Middle frontal gyrus (tissue), 1 donor: ENCODE measurements around the gene SHQ1.
"Not testable (repeated sequence)": the region's sequence is repeated elsewhere in the genome, so short reads cannot be mapped to it uniquely, and the experiment has no call there.

ENCODE experiments used
- DNase-seq: peaks from one replicate; pipeline ENCODE4 v3.0.0-alpha.2; 2015; ENCODE audit warnings: low spot score; ENCODE audit errors: extremely low spot score

SHQ1 gene

GRCh38 chr3:72750405-72750965 lies 97.8 kb downstream of the SHQ1 start:
- no peak for DNase-seq

GRCh38 chr3:72748659-72749058 lies 99.6 kb downstream of the SHQ1 start:
- DNase-seq: no peak

- no peak for DNase-seq
These were observed 101.5 kb downstream of the SHQ1 start for GRCh38 chr3:72746430-72747411.

- no peak for DNase-seq
These were observed 102.9 kb downstream of the SHQ1 start for GRCh38 chr3:72745146-72745999.

- no peak for DNase-seq
These were observed 103.9 kb downstream of the SHQ1 start for GRCh38 chr3:72744330-72744729.

GRCh38 chr3:72739531-72740466 lies 108.4 kb downstream of the SHQ1 start:
- no peak for DNase-seq

GRCh38 chr3:72738752-72739530 lies 109.3 kb downstream of the SHQ1 start:
- DNase-seq: no peak

GRCh38 chr3:72735072-72735471 lies 113.2 kb downstream of the SHQ1 start:
- DNase-seq: not testable (repeated sequence)

GRCh38 chr3:72733676-72734075 lies 114.6 kb downstream of the SHQ1 start:
- no peak for DNase-seq

- DNase-seq: not testable (repeated sequence)
These were observed 115.4 kb downstream of the SHQ1 start for GRCh38 chr3:72732666-72733345.

GRCh38 chr3:72728958-72729467 lies 119.2 kb downstream of the SHQ1 start:
- no peak for DNase-seq

GRCh38 chr3:72728329-72728889 lies 119.8 kb downstream of the SHQ1 start:
- DNase-seq: no peak

- no peak for DNase-seq
These were observed 120.5 kb downstream of the SHQ1 start for GRCh38 chr3:72727726-72728125.

GRCh38 chr3:72727172-72727571 lies 121.1 kb downstream of the SHQ1 start:
- DNase-seq: no peak

GRCh38 chr3:72725229-72725628 lies 123.0 kb downstream of the SHQ1 start:
- DNase-seq: no peak

- DNase-seq: no peak
These were observed 124.2 kb downstream of the SHQ1 start for GRCh38 chr3:72724070-72724469.

- DNase-seq: no peak
These were observed 125.1 kb downstream of the SHQ1 start for GRCh38 chr3:72722930-72723726.
